ENCODE measurements around the gene WT1. TPM values are rescaled to one million over a fixed set of nuclear protein-coding genes. Genes with fewer than 3 reads are reported as not detected.

Gene WT1
- total and polyA plus RNA-seq, 2 of the 13 experiments (the other 11 are each of a cell fraction or from before 2014, with no cell fraction given): 0.15 to 0.31 TPM

DNA sequence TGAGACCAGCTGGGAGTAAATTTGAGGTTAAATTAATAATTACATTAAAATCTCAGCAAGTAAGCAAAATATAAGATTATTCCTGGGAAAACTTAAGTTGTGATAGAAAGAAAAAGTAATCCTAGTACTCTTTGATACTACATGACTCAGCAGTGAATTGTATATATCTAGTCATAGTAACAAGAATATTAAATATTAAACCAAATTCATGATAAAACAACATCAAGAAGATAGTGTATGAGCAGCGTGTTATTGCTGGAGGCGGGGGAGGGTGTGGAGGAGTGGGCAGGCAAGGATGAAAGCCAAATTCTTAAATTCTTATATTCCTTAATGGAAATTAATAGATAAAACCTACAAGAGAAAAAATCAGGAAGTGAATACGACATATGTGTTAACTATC lies 95.2 kb downstream of the WT1 start:
- H3K79me2 ChIP-seq (ENCODE audit: insufficient read depth, low read length): no peaks in the 10 kb centered on the region
- no TSS peak for BruUV-seq (replicated peaks)
- no peak overlapping the region for H2AFZ ChIP-seq (ENCODE audit: low read length)
- H3K9me3 ChIP-seq (ENCODE audit: low read length): no peaks in the 10 kb centered on the region
- no peak overlapping the region for H3K9ac ChIP-seq (ENCODE audit: insufficient read depth, low read depth, low read length)
- ChIA-PET CTCF (ENCODE audit: low intra/inter-chr PET ratio, low total read pairs) (no interaction called here), POLR2A (no interaction called here)
- no peak for TF ChIP-seq BRCA1 (CRISPR knock-in tag; IDR thresholded peaks at IDR 0.05)
- TF ChIP-seq XRCC5 (optimal IDR thresholded peaks at IDR 0.05; ENCODE audit: low read length): no peak
- no peak for TF ChIP-seq SAFB2 (CRISPR knock-in tag; IDR thresholded peaks at IDR 0.05; ENCODE audit: borderline replicate concordance, low read depth)
- no peak for TF ChIP-seq NCOA2 (CRISPR knock-in tag; IDR thresholded peaks at IDR 0.05)
- TF ChIP-seq, protein P1, sequence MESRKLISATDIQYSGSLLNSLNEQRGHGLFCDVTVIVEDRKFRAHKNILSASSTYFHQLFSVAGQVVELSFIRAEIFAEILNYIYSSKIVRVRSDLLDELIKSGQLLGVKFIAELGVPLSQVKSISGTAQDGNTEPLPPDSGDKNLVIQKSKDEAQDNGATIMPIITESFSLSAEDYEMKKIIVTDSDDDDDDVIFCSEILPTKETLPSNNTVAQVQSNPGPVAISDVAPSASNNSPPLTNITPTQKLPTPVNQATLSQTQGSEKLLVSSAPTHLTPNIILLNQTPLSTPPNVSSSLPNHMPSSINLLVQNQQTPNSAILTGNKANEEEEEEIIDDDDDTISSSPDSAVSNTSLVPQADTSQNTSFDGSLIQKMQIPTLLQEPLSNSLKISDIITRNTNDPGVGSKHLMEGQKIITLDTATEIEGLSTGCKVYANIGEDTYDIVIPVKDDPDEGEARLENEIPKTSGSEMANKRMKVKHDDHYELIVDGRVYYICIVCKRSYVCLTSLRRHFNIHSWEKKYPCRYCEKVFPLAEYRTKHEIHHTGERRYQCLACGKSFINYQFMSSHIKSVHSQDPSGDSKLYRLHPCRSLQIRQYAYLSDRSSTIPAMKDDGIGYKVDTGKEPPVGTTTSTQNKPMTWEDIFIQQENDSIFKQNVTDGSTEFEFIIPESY (CRISPR knock-in tag; IDR thresholded peaks at IDR 0.05): no peak
- TF ChIP-seq THAP8 (CRISPR knock-in tag; IDR thresholded peaks at IDR 0.05; ENCODE audit: borderline replicate concordance): no peak
- 3% methylated on average over 3 of the region's 3 CpGs for WGBS (ENCODE audit: low lambda C conversion rate)
- no peaks in the 10 kb centered on the region for H3K4me1 ChIP-seq (ENCODE audit: insufficient read depth, low read length)
- ATAC-seq: no peak
- FAIRE-seq: no peak
- H3K27ac ChIP-seq (ENCODE audit: extremely low read length, insufficient read depth, low read length): no peak overlapping the region
- no peak for DNase-seq (ENCODE audit: low spot score)
- H4K20me1 ChIP-seq (ENCODE audit: insufficient read depth, low read length): no peaks in the 10 kb centered on the region
- peaks cover 0 to 4% of the 10 kb centered on the region in 2 experiments; a peak in 1 of 5 replicates for H3K27me3 ChIP-seq (ENCODE audit: control insufficient read depth in 1 of 2, insufficient read depth in 2 of 2, low read length in 2 of 2)
- no peak overlapping the region for H3K4me2 ChIP-seq (ENCODE audit: low read depth, low read length)
- H3K4me3 ChIP-seq (replicated peaks in 1 of 3; ENCODE audit: insufficient read depth in 1 of 3, low read depth in 2 of 3, low read length in 3 of 3): no peak overlapping the region
- no peaks in the 10 kb centered on the region for H3K36me3 ChIP-seq (replicated peaks in 1 of 2; ENCODE audit: control insufficient read depth in 1 of 2, insufficient read depth in 2 of 2, low read length in 2 of 2)
- intact Hi-C loops (cut with micrococcal nuclease; ENCODE audit: unreplicated experiment) (no loop called here), in situ Hi-C loops (cut with HindIII; ENCODE audit: extremely low pct_ligation_motif_present, low pct_unique_long_range_greater_than_20kb) (no loop called here)

Small RNA genes within 50 kb of the gene (small RNA-seq; reads per million reads assigned to genes)
- gene RF02204 (ENCODE audit: insufficient read depth in 2 of 3, insufficient read length in 3 of 3, low read depth in 2 of 3, low replicate concordance in 1 of 3) (0 reads per million in 3 experiments), gene RF02205 (ENCODE audit: insufficient read depth in 2 of 3, insufficient read length in 3 of 3, low read depth in 2 of 3, low replicate concordance in 1 of 3) (0 reads per million in 3 experiments)

Other genes with a start within 250 kb of the WT1 start
- gene EIF3M, start 148.3 kb upstream of the WT1 start, total RNA-seq (2016; rRNA removed; fragmentation: Illumina TruSeq; extraction: Trizol): 389 and 593 TPM in 2 replicates
- 226 and 279 TPM in 2 replicates for gene EIF3M, start 148.3 kb upstream of the WT1 start, polyA plus RNA-seq (2011; rRNA removed)

Data from HepG2 (cell line).